ENCODE data around the gene PRR5L. TPM values are rescaled to one million over a fixed set of nuclear protein-coding genes. Genes with fewer than 3 reads are reported as not detected.

The PRR5L gene
- polyA plus RNA-seq, 1 donor (not counting 4 experiments of a cell fraction or from before 2014, with no cell fraction given) = 20.1 TPM

- Histone ChIP-seq H3K4me2 (ENCODE audit: control insufficient read depth, extremely low read depth, insufficient read depth, low read depth, low read length) (no peak overlapping the region), H3K27me3 (ENCODE audit: control insufficient read depth, extremely low read depth, insufficient read depth, low read length) (no peaks in the 10 kb centered on the region), H3K36me3 (ENCODE audit: control insufficient read depth in 2 of 2, extremely low read depth in 1 of 2, insufficient read depth in 2 of 2, low read length in 2 of 2) (peaks cover 11 to 16% of the 10 kb centered on the region in 2 experiments), H3K9me3 (ENCODE audit: control insufficient read depth, low read depth, low read length) (no peaks in the 10 kb centered on the region), H2AFZ (ENCODE audit: control insufficient read depth, low read length) (no peak overlapping the region), H3K9ac (ENCODE audit: control insufficient read depth, extremely low read depth, insufficient read depth, low read length) (no peak overlapping the region), H3K27ac (ENCODE audit: control insufficient read depth, insufficient read depth, low read length) (no peak overlapping the region), H3K9me1 (ENCODE audit: control insufficient read depth, extremely low read depth, insufficient read depth, low read length) (no peaks in the 10 kb centered on the region), H3K4me1 (ENCODE audit: control insufficient read depth, extremely low read depth, insufficient read depth, low read length) (peaks cover 28% of the 10 kb centered on the region), H3K4me3 (ENCODE audit: control insufficient read depth in 2 of 3, extremely low read depth in 1 of 3, insufficient read depth in 2 of 3, low read depth in 1 of 3, low read length in 3 of 3) (no peak overlapping the region), H4K20me1 (ENCODE audit: control insufficient read depth, extremely low read depth, insufficient read depth, low read length) (no peaks in the 10 kb centered on the region), H3K79me2 (ENCODE audit: control insufficient read depth, insufficient read depth, low read length) (no peaks in the 10 kb centered on the region)
- dilution Hi-C loops (cut with MboI; ENCODE audit: extremely low pct_ligation_motif_present, low sequenced_read_pairs) = no loop called here
- TF ChIP-seq, protein P1, sequence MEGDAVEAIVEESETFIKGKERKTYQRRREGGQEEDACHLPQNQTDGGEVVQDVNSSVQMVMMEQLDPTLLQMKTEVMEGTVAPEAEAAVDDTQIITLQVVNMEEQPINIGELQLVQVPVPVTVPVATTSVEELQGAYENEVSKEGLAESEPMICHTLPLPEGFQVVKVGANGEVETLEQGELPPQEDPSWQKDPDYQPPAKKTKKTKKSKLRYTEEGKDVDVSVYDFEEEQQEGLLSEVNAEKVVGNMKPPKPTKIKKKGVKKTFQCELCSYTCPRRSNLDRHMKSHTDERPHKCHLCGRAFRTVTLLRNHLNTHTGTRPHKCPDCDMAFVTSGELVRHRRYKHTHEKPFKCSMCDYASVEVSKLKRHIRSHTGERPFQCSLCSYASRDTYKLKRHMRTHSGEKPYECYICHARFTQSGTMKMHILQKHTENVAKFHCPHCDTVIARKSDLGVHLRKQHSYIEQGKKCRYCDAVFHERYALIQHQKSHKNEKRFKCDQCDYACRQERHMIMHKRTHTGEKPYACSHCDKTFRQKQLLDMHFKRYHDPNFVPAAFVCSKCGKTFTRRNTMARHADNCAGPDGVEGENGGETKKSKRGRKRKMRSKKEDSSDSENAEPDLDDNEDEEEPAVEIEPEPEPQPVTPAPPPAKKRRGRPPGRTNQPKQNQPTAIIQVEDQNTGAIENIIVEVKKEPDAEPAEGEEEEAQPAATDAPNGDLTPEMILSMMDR (optimal IDR thresholded peaks at IDR 0.05 in 1 of 3, IDR thresholded peaks at IDR 0.05 in 1 of 3, conservative IDR thresholded peaks at IDR 0.05 in 1 of 3; ENCODE audit: extremely low read depth in 1 of 3, insufficient read depth in 2 of 3, low read length in 3 of 3) = no peak
- TF ChIP-seq EZH2 (IDR thresholded peaks at IDR 0.05; ENCODE audit: low read length) = no peak
- DNase-seq (ENCODE audit: low read depth, low spot score) (no peak), FAIRE-seq (no peak)
Measured at GRCh38 chr11:36452236-36452940, 156.3 kb downstream of the PRR5L start.

GRCh38 chr11:36452961-36453360 lies 156.9 kb downstream of the PRR5L start:
- H3K27me3 ChIP-seq (ENCODE audit: control insufficient read depth, extremely low read depth, insufficient read depth, low read length) = no peaks in the 10 kb centered on the region
- H3K9me1 ChIP-seq (ENCODE audit: control insufficient read depth, extremely low read depth, insufficient read depth, low read length) = no peaks in the 10 kb centered on the region
- no peak overlapping the region for H2AFZ ChIP-seq (ENCODE audit: control insufficient read depth, low read length)
- FAIRE-seq (no peak), DNase-seq (ENCODE audit: low read depth, low spot score) (no peak)
- no peak overlapping the region for H3K9ac ChIP-seq (ENCODE audit: control insufficient read depth, extremely low read depth, insufficient read depth, low read length)
- no peaks in the 10 kb centered on the region for H4K20me1 ChIP-seq (ENCODE audit: control insufficient read depth, extremely low read depth, insufficient read depth, low read length)
- H3K36me3 ChIP-seq (ENCODE audit: control insufficient read depth in 2 of 2, extremely low read depth in 1 of 2, insufficient read depth in 2 of 2, low read length in 2 of 2) = peaks cover 9 to 16% of the 10 kb centered on the region in 2 experiments
- H3K4me1 ChIP-seq (ENCODE audit: control insufficient read depth, extremely low read depth, insufficient read depth, low read length) = peaks cover 24% of the 10 kb centered on the region
- H3K27ac ChIP-seq (ENCODE audit: control insufficient read depth, insufficient read depth, low read length) = no peak overlapping the region
- no peak overlapping the region for H3K4me2 ChIP-seq (ENCODE audit: control insufficient read depth, extremely low read depth, insufficient read depth, low read depth, low read length)
- H3K9me3 ChIP-seq (ENCODE audit: control insufficient read depth, low read depth, low read length) = no peaks in the 10 kb centered on the region
- TF ChIP-seq, protein P1 (optimal IDR thresholded peaks at IDR 0.05 in 1 of 3, IDR thresholded peaks at IDR 0.05 in 1 of 3, conservative IDR thresholded peaks at IDR 0.05 in 1 of 3; ENCODE audit: extremely low read depth in 1 of 3, insufficient read depth in 2 of 3, low read length in 3 of 3) = no peak
- TF ChIP-seq EZH2 (IDR thresholded peaks at IDR 0.05; ENCODE audit: low read length) = no peak
- no peak overlapping the region for H3K4me3 ChIP-seq (ENCODE audit: control insufficient read depth in 2 of 3, extremely low read depth in 1 of 3, insufficient read depth in 2 of 3, low read depth in 1 of 3, low read length in 3 of 3)
- dilution Hi-C loops (cut with MboI; ENCODE audit: extremely low pct_ligation_motif_present, low sequenced_read_pairs) = no loop called here
- H3K79me2 ChIP-seq (ENCODE audit: control insufficient read depth, insufficient read depth, low read length) = no peaks in the 10 kb centered on the region
